ENCODE measurements around the gene TNKS2.

- TF ChIP-seq CTCF (IDR thresholded peaks at IDR 0.05 in 4 of 5, conservative IDR thresholded peaks at IDR 0.05 in 1 of 5) (no peak), POLR2A (IDR thresholded peaks at IDR 0.05) (no peak)
Observed at GRCh38 chr10:91816981-91817380, 18.8 kb downstream of the TNKS2 start.

Data from gastrocnemius medialis (tissue), 4 donors.